ENCODE measurements around the gene PPP2R5B. TPM values are rescaled to one million over a fixed set of nuclear protein-coding genes. Genes with fewer than 3 reads are reported as not detected.

Gene PPP2R5B
- total and polyA plus RNA-seq, 9 of the 15 experiments (the other 6 are each of a cell fraction or from before 2014, with no cell fraction given): 0.10 to 7.8 (median 3.3) TPM

DNA sequence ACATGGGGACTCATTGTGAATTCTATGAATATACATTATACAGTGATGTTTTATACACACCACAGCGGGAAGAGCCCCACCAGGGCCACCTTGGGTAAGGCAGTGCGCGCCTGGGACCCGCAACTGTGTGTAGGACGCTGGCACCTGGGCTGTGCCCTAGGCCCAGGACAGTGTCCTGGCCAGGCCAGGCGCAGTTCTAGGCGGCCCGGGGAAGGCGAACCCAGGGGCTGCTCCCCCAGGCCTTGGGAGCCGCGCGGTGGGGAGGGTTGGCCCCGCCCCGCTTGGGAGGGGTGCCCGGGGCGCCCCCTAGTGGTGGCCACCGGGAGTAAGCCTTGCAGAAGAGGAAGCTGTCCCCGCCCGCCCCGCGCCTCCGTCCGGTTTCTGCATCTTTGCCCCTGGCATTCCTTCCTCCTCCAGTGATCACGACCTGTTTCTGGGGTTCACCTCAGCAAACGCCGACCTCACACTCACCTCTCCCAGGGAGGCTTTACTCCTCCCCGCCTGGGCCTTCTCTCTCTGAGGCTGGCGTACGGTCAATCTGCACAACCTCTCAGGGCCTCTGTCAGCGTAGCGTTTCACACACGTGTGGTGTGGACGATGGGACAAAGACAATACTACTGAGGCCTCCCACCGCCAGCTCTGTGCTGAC is 36.6 kb upstream of the PPP2R5B start:
- peak overlapping the region; percentile 82 for H3K27ac ChIP-seq (ENCODE audit: extremely low read depth, low read depth, low read length)
- no peaks in the 10 kb centered on the region for H3K79me2 ChIP-seq (ENCODE audit: control insufficient read depth, insufficient read depth, low read length)
- peaks cover 44 to 80% of the 10 kb centered on the region in 2 experiments for H3K4me1 ChIP-seq (replicated peaks in 1 of 2; ENCODE audit: control insufficient read depth in 2 of 2, insufficient read depth in 2 of 2, low read length in 2 of 2)
- H3K4me3 ChIP-seq: peak overlapping the region; percentile 8; the same call in 1 of the 2 replicates
- H3K27me3 ChIP-seq (ENCODE audit: control insufficient read depth in 2 of 2, insufficient read depth in 2 of 2, low read length in 2 of 2): no peaks in the 10 kb centered on the region
- no peaks in the 10 kb centered on the region for H3K9me3 ChIP-seq (replicated peaks; ENCODE audit: control insufficient read depth, insufficient read depth, low read depth, low read length)
- peak overlapping the region; percentile 99 for H2AFZ ChIP-seq (ENCODE audit: low read depth, low read length)
- H3K4me2 ChIP-seq (ENCODE audit: insufficient read depth, low read length): peak overlapping the region; percentile 91
- intact Hi-C loops (cut with micrococcal nuclease) (loop anchor here (2.0 to 10.0 kb wide), 3 partner anchors 17 to 227 kb away; partner anchors contain the start of genes SF1, TM7SF2 and ZNHIT2), in situ Hi-C loops (cut with MboI) (no loop called here)
- no peaks in the 10 kb centered on the region for H3K9me1 ChIP-seq (ENCODE audit: control insufficient read depth, insufficient read depth, low read length)
- H3K36me3 ChIP-seq (ENCODE audit: control insufficient read depth, insufficient read depth, low read length): no peaks in the 10 kb centered on the region
- 3% methylated on average over 33 of the region's 34 CpGs for WGBS (ENCODE audit: insufficient coverage, low coverage, missing lambda C conversion rate)
- peak overlapping the region; percentile 70 to 88 for H3K9ac ChIP-seq (ENCODE audit: insufficient read depth in 1 of 2, low read depth in 2 of 2, low read length in 2 of 2)
- ChIA-PET POLR2A (interaction anchor here (0.6 to 3.4 kb wide), 8 partner anchors 10 to 339 kb away, joined by 3 to 28 read pairs (median 4); partner anchors contain the start of gene EHD1), CTCF (ENCODE audit: low intra/inter-chr PET ratio) (interaction anchor here (0.7 kb wide), 1 partner anchor 41 kb away, joined by 4 read pairs; no protein-coding TSS in a partner anchor)
- DNase-seq (ENCODE audit: extremely low read depth in 1 of 4, low spot score in 3 of 4) (peak; percentile 90 to 92 (median 92)), ATAC-seq (peak; percentile 83), FAIRE-seq (peak; percentile 40)
- no TSS peak for BruUV-seq (replicated peaks)
- H4K20me1 ChIP-seq (replicated peaks; ENCODE audit: control insufficient read depth, insufficient read depth, low read length): no peaks in the 10 kb centered on the region
- peak; percentile 49 for TF ChIP-seq ARID1B (IDR thresholded peaks at IDR 0.05)
- TF ChIP-seq ESRRA (IDR thresholded peaks at IDR 0.05; ENCODE audit: borderline replicate concordance, low read depth): peak; percentile 47
- 0 out of 4 replicates have a peak, but pooled peaks of 1 of the 2 experiments have one; percentile 24 for TF ChIP-seq TBL1XR1 (IDR thresholded peaks at IDR 0.05; ENCODE audit: low read length in 2 of 2)
- no peak for TF ChIP-seq ZNF324 (CRISPR knock-in tag; IDR thresholded peaks at IDR 0.05)
- peak; percentile 49 for TF ChIP-seq REST (IDR thresholded peaks at IDR 0.05; ENCODE audit: borderline replicate concordance)
- 0 out of 2 replicates have a peak, but pooled peaks have one; percentile 41 for TF ChIP-seq REST (CRISPR knock-in tag; IDR thresholded peaks at IDR 0.05; ENCODE audit: low read depth)
- TF ChIP-seq MTA3 (IDR thresholded peaks at IDR 0.05; ENCODE audit: borderline replicate concordance): peak; percentile 75; the same call in 1 of the 2 replicates
- TF ChIP-seq ZNF239 (CRISPR knock-in tag; IDR thresholded peaks at IDR 0.05): peak; percentile 5; the same call in 1 of the 2 replicates
- TF ChIP-seq ZNF24 (IDR thresholded peaks at IDR 0.05): peak; percentile 18; the same call in 1 of the 2 replicates
- peak; percentile 25; the same call in 1 of the 2 replicates for TF ChIP-seq DPF2 (IDR thresholded peaks at IDR 0.05)
- TF ChIP-seq XRCC5 (IDR thresholded peaks at IDR 0.05; ENCODE audit: low read depth, low read length): peak; percentile 91
- TF ChIP-seq MTA2 (IDR thresholded peaks at IDR 0.05; ENCODE audit: low read depth): no peak
- TF ChIP-seq, protein P1, sequence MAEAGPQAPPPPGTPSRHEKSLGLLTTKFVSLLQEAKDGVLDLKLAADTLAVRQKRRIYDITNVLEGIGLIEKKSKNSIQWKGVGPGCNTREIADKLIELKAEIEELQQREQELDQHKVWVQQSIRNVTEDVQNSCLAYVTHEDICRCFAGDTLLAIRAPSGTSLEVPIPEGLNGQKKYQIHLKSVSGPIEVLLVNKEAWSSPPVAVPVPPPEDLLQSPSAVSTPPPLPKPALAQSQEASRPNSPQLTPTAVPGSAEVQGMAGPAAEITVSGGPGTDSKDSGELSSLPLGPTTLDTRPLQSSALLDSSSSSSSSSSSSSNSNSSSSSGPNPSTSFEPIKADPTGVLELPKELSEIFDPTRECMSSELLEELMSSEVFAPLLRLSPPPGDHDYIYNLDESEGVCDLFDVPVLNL (CRISPR knock-in tag; IDR thresholded peaks at IDR 0.05; ENCODE audit: low read depth): peak; percentile 67; the same call in 1 of the 2 replicates
- TF ChIP-seq ATF1 (CRISPR knock-in tag; IDR thresholded peaks at IDR 0.05): no peak
- TF ChIP-seq ATF1 (tag; IDR thresholded peaks at IDR 0.05): peak; percentile 20
